Measurements from ENCODE around the gene ARHGAP10. TPM values are rescaled to one million over a fixed set of nuclear protein-coding genes. Genes with fewer than 3 reads are reported as not detected.

Gene ARHGAP10
- total RNA-seq, 1 donor from 2014 or later = 2.9 TPM

DNA sequence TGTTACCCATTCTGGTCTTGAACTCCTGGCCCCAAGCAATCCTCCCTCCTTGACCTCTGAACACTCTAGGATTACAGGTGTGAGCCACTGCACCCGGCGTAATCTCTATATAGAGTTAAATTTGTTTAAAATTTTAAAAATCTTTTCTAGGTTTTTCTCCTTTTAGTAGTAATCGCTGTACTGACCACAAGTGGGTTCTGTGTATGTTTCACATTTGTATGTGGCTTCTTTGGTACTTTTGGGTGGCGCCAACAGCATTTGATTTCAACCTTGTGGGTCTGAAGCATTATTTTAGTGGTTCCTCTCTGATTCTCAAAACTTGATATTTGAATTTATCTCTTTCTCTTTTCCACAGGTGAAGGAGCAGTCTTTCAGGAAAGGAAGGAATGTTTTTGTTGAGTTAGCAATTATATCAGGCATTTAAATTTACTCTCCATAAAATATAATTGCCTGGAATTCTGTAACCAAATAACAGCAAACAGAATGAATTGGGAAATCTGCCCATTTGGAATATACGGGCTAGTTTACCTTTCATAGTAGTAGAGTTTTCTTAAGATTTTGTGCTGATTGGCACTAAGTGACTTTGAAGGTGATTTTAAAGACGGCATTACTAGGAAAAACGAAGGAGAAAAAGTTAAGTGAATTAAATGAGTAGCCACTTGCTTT is 29.5 kb downstream of the ARHGAP10 start:
- no peak for DNase-seq (ENCODE audit: low spot score in 2 of 2)
- no peak for FAIRE-seq

DNA sequence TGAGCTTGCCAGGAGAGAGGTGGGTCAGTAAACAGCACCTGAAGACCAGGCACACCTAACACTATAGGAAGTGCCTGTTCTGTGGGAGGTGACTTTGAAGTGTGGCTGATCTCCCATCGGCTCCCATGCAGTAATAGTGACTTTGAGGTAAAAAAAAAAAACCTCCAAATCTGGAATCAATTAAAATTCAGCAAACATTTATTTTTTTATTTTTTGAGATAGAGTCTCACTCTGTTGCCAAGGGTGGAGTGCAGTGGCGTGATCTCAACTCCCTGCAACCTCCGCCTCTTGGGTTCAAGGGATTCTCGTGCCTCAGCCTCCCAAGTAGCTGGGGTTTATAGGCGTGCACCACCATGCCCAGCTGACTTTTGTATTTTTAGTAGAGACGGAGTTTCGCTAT is 32.4 kb downstream of the ARHGAP10 start:
- DNase-seq (ENCODE audit: low spot score in 2 of 2) (no peak), FAIRE-seq (no peak)

DNA sequence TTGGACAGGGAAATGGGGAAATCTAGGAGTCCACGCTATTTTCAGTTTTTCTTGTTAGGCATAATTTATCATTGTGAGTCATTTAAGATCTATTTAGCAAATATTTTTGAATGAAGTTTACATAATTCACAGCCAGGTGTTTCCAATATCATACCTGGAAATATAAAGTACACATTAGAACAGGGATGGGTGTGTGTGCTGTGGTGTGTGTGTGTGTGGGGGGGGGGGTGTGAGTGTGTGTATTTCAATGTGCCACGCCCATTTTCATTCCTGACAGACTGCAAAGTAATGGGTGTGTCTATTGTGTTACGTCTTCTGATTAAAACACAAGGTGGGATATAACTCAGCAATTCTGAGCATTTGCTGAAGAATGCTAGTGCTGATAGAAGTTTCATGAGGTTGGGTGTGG is 33.2 kb downstream of the ARHGAP10 start:
- FAIRE-seq (no peak), DNase-seq (ENCODE audit: low spot score in 2 of 2) (no peak)

DNA sequence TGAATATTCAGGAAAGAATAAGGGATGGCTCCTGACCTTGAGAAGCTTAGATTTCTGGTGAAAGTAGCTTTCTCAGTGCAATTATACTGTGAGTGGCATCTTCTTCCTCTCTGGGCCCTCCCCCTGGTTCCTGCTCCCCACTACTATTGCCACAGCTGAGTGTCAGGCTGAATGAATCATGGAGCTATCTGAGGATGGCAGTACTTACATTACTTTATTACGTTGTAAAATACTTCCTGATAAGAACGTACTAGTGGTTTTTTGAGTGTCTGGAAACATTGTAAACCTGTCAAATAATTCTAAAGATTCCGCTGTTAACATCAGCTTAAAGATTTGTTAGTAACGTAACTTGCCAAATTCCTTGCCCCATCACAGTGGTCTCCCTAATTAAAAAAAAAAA is 36.2 kb downstream of the ARHGAP10 start:
- FAIRE-seq = no peak
- no peak for DNase-seq (ENCODE audit: low spot score in 2 of 2)

DNA sequence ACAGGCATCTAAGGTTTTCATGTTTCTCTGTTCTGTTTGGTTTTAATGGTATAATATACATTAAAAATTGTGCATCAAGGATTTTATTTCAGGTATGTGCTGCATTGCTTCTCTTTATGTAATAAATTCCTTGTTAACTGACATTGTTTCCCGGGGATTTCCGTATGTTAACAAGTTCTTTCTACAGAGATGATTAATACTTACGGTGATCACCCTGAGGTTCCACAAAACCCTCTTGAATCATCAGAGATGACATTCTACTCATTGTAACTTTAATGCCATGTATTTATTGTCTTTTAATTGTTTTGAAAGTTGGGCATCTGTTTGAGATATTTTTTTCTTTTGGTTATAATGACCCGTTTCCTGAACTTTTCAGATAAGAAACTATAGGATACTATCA is 37.5 kb downstream of the ARHGAP10 start:
- no peak for FAIRE-seq
- DNase-seq (ENCODE audit: low spot score in 2 of 2) = no peak

DNA sequence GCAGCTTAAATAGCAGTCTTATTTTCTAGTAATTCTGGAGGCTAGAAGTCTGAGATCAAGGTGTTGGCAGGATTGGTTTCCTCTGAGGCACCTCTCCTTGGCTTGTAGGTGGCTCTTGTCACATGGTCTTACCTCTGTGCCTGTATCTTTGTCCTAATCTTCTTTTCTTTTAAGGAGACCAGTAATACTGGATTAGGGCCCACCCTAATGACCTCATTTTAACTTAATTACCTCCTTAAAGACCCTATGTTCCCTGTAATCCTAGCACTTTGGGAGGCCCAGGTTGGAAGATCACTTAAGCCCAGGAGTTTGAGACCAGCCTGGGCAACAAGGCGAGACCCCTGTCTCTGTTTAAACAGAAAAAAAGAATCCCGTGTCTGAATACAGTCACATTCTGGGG is 38.9 kb downstream of the ARHGAP10 start:
- DNase-seq (ENCODE audit: low spot score in 2 of 2) = no peak
- FAIRE-seq = no peak

DNA sequence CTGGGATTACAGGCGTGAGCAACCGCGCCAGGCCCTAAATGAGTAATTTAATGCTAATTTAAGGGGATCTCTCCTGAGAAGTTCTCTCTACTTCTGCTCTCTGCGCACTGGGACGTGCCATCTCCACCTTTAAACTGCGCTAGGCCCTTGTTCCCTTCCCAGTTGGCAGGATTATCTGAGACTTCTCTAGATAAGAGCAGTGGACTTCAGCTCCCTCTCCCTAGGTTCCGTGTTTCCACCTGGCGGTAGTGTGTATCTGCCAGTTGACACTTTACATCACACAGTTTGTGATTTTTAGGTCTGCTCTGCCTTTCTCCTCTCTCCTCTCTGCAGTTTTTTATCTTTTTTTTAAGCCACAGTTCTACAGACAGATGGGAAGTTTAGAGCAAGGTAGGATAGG is 40.2 kb downstream of the ARHGAP10 start:
- DNase-seq (ENCODE audit: low spot score in 2 of 2) = no peak
- FAIRE-seq = no peak

DNA sequence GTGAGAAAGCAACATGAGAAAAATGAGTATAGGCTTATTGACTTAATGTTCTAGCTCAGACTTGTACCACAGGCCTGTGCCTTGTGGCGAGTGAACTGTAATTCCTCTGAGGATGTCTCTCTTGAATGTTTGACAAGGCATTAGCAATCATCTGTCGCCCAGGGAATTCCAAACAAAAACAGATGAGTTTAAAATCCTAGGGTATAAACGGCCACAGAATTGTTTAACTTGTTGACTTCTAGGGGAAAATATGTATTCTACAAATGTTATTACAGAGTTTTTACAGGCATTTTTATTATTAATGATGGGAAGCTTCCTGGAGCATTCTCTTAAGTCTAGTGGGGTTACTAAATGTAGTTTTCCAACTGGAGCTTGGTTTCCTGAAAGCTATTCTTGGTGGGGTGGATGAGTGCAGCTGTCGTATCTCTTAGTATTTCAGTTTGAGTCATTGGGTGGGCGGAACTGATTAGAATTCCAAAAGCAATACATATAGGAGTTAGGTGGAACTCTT is 40.6 kb downstream of the ARHGAP10 start:
- FAIRE-seq (no peak), DNase-seq (ENCODE audit: low spot score in 2 of 2) (no peak)

DNA sequence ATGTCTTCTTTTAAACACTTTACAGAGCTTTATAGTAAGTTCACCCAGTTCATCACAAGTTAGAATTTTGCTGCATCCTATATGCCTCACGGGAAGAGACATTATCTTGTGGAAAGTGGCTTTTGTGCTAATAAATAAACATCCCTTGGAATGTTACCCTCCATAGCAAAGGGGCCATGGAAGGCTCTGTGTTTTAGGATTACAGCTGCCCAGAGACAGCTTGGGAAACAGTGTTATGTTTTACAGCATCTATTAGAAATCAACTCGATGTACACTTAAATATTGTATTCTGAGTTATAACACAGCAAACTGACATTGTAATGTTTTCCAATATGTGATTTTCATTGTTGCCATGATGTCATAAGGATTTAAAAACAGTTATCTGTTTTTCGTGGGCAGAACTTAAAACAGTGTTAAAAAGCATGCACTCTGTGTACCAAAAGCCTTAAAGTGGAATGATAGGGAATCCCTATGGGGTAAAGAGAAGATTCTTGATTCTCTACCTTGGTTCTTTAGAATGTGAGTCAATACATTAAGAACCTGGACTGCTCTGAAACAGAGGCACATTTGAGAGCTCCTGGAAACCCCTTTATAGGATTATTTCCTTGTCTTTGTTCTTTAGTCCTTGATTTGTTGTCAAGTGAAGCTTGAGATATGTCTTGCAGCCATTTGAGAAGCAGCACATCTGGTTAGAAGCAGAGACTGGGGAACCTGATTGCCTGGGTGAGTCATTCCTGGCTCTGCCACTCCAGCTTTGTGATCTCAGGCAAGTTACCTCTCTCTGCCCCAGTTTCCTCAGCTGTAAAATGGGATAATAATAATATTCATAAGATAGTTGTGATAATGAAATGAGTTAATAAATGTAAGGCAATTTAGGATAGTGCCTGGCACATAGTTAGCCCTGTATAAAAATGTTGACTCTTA is 41.6 kb downstream of the ARHGAP10 start:
- no peak for DNase-seq (ENCODE audit: low spot score in 2 of 2)
- no peak for FAIRE-seq

DNA sequence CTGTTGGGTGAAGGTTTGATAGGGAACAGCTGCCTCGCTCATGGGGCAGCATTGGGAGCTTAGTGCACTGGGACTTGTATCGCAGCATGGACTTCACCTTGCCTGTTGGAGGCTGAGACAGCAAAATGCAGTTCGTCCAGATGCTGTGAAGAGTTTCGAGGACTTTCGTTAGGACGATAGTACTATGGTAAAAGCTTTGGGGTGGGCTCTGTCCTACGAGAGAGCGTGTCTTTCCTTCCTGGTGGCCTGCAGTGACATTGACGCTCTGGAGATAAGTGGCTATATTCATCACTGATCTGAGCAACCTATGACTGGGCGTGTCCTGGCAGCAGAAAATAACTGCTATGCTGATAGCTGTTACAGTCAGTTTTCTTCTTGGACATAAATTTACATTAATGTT is 44.8 kb downstream of the ARHGAP10 start:
- DNase-seq (ENCODE audit: low spot score in 2 of 2) (no peak), FAIRE-seq (no peak)

DNA sequence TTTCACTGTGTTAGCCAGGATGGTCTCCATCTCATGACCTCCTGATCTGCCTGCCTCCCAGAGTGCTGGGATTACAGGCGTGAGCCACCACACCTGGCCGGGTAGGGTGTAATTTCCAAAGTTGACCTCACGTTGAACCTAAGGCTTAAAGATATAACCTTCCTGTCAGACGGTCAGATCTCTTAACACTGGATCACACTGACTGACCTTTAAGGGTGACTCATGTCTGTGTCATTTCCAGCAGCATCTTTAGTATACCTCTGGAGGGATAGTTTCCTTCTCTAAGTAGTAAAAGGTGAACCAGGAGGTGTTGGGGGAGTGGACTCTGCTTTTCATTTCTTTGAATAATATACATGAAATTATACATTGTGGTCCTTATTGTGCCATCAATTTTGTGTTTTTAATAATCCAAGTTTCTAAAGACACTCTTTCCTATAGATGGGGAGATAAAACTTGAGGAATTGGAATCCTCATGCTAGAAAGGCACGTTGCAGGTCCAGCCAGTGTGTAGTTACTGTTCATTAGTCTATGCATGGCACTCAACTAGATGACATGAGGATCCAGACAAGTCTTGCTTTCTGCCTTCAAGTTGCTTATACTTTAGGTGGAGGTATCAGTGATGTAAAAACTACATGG is 45.7 kb downstream of the ARHGAP10 start:
- FAIRE-seq = no peak
- no peak for DNase-seq (ENCODE audit: low spot score in 2 of 2)

DNA sequence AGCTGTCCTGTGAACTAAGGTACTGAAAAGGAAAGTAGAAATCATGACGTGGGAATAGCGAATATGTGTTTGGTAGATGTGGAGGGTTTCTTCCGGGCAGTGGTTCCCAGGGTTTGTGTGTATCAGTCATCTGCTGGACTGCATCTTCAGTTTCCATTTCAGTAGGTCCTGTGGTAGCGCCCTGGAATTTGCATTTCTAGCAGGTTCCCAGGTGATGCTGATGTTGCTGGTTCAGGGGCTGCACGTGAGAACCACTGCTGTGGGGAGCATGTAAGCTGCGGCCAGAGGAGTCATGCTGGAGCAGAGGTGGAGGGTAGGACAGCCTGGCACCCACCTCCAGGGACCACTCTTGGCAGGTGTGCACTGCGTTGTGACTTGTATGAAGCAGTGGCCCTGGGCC is 47.1 kb downstream of the ARHGAP10 start:
- no peak for DNase-seq (ENCODE audit: low spot score in 2 of 2)
- no peak for FAIRE-seq

DNA sequence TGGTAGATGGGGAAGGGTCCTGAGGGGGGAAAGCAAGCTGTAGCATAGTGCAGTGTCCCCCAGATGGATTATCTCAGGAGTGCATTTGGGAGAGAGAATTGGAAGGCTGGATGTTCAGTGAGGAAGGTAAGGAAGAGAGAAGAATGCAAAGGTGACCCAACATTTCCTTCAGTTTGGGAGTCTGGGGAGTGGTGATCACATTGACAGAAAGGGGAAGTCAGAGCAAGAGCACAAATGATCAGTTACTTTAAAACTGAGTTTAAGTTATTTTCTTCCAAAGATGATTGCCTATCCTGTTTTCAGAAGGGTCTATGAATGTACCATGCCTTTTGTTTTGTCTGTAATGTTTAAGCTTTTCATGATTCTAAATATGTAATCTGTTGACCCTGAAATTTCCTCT is 47.6 kb downstream of the ARHGAP10 start:
- no peak for FAIRE-seq
- no peak for DNase-seq (ENCODE audit: low spot score in 2 of 2)

DNA sequence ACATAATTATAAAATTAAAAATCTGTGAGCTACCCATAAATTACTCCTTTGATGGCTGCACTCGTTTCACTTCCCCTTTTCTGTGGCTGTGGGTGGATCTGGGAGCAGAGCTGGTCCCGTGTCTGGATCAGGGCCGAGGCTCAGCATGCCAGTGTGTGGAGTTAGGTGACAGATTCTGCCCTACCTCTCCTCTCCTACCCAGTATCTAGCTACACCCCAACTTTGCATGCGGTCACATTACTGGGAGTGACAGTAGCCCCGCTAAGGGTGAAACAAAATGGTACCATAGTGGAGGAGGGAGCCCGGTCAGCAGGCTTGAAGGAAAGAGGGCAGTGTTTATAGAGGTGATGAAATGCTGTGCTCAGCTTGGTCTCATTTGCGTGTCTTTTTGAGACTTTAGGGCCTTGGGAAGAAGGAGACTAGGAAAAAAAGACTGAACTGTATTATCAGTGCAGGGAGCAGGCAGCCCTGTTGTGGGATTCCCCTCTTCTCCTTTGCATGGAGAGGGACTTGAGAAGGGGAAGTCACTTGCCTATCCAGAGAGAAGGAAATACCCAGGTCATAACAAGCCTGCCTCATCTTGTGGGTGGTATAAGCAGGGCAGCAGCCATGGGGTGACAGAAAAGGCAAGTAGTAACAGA is 48.4 kb downstream of the ARHGAP10 start:
- DNase-seq (ENCODE audit: low spot score in 2 of 2) = no peak
- FAIRE-seq = no peak

DNA sequence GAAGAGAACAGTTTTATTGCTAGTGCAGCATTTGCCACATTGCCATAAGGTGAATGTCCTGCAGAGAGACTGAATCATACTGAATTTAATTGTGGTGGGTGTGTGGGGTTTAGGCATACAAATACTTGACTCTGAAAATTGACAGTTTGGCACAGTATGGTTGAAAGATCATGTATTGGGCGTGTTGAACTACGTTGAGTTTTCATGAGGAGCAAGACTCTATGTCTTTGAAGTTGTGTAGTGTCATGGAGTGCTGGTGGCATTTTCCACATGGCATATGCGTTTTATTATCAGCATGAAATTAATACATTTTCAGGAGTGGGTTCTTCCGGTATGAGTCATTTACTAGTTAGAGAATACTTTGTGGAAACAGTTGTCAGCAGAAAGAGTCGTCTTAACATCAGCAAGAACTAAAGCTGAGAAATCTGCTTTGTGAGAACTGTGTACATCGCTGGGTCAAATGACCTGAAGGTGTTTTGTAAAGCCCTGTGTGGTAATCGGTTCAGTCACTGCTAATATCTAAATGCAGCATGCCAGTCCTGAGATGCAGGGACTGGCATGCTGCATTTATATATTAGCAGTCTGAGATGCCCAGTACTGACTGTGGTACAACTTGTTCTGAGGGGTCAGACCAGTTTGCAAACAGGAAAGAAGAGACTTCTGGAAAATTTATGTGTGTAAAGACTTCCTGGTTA is 50.3 kb downstream of the ARHGAP10 start:
- DNase-seq (ENCODE audit: low spot score in 2 of 2) (no peak), FAIRE-seq (no peak)

DNA sequence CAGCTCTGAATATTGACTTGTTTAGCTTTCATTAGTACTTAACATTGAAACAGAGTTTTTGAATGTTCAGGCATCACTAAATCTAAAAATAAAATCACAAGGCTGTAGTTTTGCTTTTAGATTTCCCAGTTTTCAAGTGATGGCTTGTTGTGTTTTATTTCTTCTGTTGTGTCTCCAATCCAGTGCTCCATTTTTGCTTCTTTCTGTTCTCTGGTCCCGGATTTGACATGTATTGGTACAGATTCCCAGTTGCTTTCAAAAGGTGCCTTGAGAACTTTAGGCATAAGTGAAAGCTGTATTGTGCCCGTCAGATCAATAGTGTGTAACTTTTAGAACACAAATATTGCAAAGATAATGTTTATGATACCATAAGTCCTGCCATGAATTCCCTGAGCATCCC is 53.2 kb downstream of the ARHGAP10 start:
- FAIRE-seq (no peak), DNase-seq (ENCODE audit: low spot score in 2 of 2) (no peak)

DNA sequence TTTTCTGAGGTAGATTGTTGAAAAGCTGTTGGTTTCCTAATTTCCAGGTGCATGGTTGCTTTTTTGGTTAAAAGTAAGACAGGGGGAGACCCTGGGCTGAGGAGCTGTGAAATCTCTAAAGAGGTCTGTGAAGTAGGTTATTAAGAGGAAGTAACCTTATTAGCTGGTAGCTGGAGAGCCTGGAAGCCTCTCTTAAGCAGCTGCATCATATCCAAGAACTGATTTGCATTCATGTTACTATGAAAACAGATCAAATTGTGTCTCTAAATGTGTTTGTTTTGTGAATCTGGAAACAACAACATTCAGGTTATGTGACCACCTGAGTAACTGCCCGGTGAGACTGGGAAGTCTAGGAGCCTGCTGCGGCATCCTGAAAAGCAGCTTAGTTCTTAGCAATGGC is 54.1 kb downstream of the ARHGAP10 start:
- no peak for DNase-seq (ENCODE audit: low spot score in 2 of 2)
- no peak for FAIRE-seq

DNA sequence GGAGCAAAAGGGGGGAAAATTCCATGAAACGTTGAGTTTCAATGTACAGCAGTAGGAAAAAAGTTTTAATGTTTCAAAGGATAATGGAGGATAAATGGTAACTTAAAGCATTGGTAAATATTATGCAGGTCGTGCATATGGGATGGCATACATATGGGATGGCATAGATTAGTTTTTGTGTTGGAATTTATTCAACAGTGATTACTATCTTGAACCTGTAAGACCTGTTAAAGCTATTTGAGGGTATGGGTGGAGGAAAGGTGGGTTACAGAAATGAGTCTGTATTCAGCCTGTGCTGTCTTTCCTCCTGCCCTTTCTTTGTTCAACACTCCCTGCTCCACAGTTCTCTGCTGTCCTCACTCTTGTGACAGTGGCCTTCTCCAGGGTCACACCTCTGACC is 54.6 kb downstream of the ARHGAP10 start:
- DNase-seq (ENCODE audit: low spot score in 2 of 2) = no peak
- no peak for FAIRE-seq

DNA sequence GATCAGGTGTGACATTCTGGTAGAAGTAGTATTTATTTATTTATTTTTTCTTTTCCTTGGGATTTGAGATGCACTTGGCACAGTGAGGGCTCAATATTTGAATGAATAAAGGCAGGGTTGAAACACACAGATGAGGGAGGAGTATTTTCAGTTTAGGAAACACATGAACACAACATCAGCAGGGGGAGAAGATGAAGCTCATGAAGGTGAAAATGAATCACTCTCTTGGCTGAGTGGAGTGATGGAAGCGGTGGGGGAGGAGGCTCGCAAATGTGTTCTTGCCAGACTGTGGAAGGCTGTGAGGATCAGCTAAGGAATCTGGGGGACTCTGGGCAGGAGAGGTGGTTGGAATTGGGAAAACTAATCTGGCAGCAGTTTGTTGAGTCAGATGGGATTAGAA is 55.3 kb downstream of the ARHGAP10 start:
- FAIRE-seq (no peak), DNase-seq (ENCODE audit: low spot score in 2 of 2) (no peak)

DNA sequence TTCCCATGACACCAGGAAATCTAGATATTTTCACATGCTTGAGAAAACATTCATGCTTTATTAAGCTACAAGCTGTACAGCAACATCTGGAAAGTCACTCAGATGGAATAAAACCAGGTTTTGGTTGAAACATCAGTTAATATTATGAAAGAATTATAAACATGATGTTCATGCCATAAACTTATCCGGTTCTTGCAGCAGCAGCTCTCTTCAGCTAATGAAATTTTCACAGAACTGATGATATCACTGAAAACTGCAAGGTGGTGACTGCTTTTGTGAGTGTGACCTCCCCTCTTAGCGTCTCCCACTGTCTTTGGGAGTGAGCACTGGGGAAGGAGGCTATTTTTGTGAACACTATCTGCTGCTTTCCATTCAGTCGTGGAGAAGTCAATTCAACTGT is 56.9 kb downstream of the ARHGAP10 start:
- FAIRE-seq (no peak), DNase-seq (ENCODE audit: low spot score in 2 of 2) (no peak)

Data from frontal cortex (tissue), 4 donors.